ENCODE data around the gene CCL8.

CCL8 gene

GRCh38 chr17:34361478-34362061, 42.3 kb downstream of the CCL8 start:
- TF ChIP-seq, protein P1, sequence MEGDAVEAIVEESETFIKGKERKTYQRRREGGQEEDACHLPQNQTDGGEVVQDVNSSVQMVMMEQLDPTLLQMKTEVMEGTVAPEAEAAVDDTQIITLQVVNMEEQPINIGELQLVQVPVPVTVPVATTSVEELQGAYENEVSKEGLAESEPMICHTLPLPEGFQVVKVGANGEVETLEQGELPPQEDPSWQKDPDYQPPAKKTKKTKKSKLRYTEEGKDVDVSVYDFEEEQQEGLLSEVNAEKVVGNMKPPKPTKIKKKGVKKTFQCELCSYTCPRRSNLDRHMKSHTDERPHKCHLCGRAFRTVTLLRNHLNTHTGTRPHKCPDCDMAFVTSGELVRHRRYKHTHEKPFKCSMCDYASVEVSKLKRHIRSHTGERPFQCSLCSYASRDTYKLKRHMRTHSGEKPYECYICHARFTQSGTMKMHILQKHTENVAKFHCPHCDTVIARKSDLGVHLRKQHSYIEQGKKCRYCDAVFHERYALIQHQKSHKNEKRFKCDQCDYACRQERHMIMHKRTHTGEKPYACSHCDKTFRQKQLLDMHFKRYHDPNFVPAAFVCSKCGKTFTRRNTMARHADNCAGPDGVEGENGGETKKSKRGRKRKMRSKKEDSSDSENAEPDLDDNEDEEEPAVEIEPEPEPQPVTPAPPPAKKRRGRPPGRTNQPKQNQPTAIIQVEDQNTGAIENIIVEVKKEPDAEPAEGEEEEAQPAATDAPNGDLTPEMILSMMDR (IDR thresholded peaks at IDR 0.05; ENCODE audit: control insufficient read depth, insufficient read depth, low read depth, low read length, missing control alignments) = peak; percentile 100
- H3K4me3 ChIP-seq (ENCODE audit: control insufficient read depth, low read depth, low read length) = no peak overlapping the region
- peak; percentile 68 for DNase-seq (ENCODE audit: low read depth)

DNA sequence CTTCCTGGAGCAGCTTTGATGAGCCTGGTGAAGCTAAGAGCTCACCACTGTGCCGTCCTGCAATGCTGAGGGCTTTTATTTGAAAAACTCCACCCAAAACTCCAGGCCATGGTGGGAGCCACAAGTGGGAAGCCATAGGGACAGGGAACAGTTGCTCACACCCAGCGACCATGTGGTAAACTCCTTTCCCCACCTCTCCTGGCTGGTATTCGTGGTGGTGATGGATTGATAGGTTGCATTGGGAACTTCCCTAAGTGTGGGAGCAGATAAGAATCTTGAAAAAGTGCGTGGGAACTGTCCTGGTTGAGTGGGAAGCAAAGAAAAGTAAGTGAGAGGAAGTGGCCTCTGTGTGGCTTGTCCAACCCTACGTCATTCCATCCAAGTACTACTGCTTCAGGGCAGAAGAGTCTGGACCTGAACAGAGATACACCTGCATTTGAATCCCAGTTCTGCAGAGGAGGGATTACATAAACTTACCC, 44.0 kb downstream of the CCL8 start, which contains the start of gene CCL1:
TSS of gene CCL1 (minus strand) at position 51 of the 479 bp plus-strand sequence. CDS start 72 bp downstream, outside the sequence.
- H3K4me3 ChIP-seq (ENCODE audit: control insufficient read depth, low read depth, low read length) = no peak within 1 kb of the TSS
- TF ChIP-seq, protein P1 (IDR thresholded peaks at IDR 0.05; ENCODE audit: control insufficient read depth, insufficient read depth, low read depth, low read length, missing control alignments) = no peak
- no peak for DNase-seq (ENCODE audit: low read depth)

DNA sequence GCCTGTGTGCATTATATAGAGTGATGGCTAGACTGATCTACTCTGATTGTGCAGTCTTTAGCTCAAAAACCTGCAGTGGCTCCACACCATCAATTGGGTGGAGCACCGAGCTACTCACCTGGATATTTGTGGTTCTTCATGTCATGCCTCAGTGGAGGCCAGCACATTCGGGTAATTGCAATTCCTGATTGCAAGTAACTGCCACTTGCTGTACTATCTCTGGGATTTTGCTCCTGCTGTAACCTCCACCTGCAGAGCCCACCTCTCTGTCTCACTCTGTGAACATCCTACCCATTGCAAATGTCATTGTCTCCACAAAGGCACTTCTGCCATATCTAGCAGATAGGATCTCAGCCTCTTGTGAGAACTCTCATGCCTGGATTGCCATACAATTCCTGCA, 45.5 kb downstream of the CCL8 start:
- H3K4me3 ChIP-seq (ENCODE audit: control insufficient read depth, low read depth, low read length) = no peak overlapping the region

DNA sequence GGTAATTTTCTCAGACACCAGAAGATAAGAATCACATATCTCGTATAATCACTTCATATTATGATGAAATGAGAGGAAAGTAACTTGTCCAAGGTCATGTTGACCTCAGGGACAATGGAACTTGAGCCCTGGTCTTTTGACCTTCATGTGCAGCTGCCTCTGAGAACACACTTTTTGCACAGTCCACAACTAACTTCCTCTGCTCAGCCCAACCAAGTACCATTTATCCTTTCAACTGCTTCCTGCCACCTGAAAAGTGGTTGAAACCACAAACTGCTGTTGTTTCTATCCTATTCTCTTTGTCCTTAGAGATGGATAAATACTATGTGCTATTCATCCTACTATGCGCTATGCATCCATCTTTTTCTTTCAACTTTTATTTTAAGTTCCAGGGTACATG, 46.1 kb downstream of the CCL8 start:
- H3K4me3 ChIP-seq (ENCODE audit: control insufficient read depth, low read depth, low read length) = no peak overlapping the region
- TF ChIP-seq, protein P1 (IDR thresholded peaks at IDR 0.05; ENCODE audit: control insufficient read depth, insufficient read depth, low read depth, low read length, missing control alignments) = no peak
- no peak for DNase-seq (ENCODE audit: low read depth)

More for the DNA sequence above, 45.5 kb downstream of the CCL8 start:
- TF ChIP-seq, protein P1 (IDR thresholded peaks at IDR 0.05; ENCODE audit: control insufficient read depth, insufficient read depth, low read depth, low read length, missing control alignments) = no peak
- no peak for DNase-seq (ENCODE audit: low read depth)

DNA sequence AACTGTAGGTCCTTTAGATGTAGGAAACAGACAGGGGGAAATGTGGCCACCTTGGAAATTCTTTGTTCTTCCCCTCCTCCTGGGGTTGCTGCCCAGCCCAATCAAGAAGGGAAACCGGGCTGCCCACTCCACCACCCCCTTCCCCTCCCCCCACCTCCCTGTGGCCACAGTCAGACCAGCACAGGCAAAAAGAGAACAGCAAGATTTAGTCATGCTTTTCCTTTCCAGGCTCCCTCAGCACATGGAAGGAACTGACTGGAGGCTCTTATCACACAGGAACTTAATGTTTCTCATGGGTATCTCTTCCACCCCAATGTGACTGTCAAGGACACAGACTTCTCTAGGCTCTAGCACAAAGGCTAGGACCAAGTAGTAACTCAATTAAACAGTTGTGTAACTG, 46.8 kb downstream of the CCL8 start:
- TF ChIP-seq, protein P1 (IDR thresholded peaks at IDR 0.05; ENCODE audit: control insufficient read depth, insufficient read depth, low read depth, low read length, missing control alignments) = no peak
- no peak for DNase-seq (ENCODE audit: low read depth)
- no peak overlapping the region for H3K4me3 ChIP-seq (ENCODE audit: control insufficient read depth, low read depth, low read length)

GRCh38 chr17:34366529-34367107, 47.4 kb downstream of the CCL8 start:
- DNase-seq (ENCODE audit: low read depth) = no peak
- H3K4me3 ChIP-seq (ENCODE audit: control insufficient read depth, low read depth, low read length) = no peak overlapping the region
- TF ChIP-seq, protein P1 (IDR thresholded peaks at IDR 0.05; ENCODE audit: control insufficient read depth, insufficient read depth, low read depth, low read length, missing control alignments) = no peak

All from AG09309 (cell line).